ENCODE results near the gene TENM4.

The TENM4 gene

GRCh38 chr11:79174045-79175008, 266.5 kb downstream of the TENM4 start:
- DNase-seq (ENCODE audit: low spot score): no peak

DNA sequence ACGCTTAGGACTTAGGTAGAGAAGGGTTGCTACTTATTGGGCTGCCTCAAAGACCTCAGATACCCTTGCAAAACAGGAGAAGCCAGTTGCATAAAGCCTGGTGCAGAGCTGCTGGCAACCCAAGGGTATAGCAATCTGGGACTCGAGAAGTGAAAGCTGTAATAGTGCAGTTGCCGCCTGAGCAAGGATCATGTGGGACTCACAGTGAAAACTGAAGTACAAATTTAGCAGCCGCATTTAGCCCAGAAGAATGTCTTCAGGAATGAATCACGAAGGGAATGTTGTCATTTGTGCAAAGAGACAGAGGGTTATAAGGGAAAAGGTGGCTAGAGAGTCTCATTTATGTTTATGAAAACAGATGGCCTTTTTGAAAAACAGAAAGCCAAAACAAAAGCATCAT, 267.2 kb downstream of the TENM4 start:
- DNase-seq (ENCODE audit: low spot score): no peak

GRCh38 chr11:79170321-79170720, 270.5 kb downstream of the TENM4 start:
- DNase-seq (ENCODE audit: low spot score): no peak

DNA sequence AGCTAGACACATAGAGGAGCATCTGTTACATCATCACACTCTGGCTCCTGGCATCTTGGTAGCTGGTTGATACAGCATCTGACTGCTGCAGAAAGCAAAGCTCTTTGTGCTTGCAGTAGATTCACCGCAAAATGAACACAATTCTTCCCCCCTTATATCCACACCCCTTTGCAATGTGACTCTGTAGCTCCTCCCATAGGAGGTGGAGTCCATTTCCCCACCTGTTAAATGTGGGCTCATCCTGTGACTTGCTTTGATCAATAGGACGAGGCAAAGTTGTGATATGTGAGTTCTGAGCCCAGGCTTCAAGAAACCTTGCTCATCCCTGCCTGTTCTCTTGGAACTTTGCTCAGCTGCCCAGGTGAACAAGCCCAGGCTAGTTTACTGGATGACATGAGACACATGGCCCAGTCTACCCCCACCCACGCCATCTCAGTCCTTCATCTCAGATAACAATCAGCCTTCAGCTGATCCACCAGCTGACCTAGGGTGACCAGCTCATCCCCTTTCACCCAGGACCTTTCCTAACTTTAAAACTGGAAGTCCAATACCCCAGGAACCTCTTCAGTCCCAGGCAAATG, 272.2 kb downstream of the TENM4 start:
- no peak for DNase-seq (ENCODE audit: low spot score)

DNA sequence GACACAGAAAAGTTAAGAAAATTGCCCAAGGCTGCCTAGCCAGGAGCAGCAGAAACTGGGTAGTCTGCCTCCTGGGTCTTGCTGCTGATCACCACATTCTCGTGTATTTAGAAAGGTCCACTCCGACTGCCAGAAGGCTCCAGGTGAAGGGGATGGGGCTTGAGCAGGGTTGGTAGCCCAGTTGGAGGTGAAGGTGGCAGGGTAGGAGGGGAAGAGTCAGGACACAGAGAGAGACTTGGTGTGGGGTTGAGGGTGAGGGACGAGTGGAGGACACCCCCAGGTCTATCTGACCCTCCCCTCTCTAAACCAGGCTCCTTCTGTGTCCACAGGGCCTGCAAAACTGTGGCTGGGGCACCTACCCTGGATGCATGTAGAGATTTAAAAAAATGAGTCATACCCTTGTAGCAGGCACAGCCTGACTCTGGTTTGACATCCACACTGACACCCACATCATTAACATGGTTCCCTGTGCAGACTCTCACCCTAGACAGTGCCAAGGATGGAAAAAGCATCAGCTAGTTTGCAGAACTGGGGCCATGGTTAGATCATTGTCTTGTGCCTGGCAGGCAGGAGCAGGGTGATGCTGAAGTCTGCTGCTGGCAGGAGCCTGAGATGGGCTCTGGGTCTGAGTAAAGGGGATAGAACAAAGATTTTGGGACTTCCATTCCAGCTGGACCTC, 273.2 kb downstream of the TENM4 start:
- DNase-seq (ENCODE audit: low spot score): no peak

- no peak for DNase-seq (ENCODE audit: low spot score)
Measured at GRCh38 chr11:79165908-79166307, 274.9 kb downstream of the TENM4 start.

DNA sequence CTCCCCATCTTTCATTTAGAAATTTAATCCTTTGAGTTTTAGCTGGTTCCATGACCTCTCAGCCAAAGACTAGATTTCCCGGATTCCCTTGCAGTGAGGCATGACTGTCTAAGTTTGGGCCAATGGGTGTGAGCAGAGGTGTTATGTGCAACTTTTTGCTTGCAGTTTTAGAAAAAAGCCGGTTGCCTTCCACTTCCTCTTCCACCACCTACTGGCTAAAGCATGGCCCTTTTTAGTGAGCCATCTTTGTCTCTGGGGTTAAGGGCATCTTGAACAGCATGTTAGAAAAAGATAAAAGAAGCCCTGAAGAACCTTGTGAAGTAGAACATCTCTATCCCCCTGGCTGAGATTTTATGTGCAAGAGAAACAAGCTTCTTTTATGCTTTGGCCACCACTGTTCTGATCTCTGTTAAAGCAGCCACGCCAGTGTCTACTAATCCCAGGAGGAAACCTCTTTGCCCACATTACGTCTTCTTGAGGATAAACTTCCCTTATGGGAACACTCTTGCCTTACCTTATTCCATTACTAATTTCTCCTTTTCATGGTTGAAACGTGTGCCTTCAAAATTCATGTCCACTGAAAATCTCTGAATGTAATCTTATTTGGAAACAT, 279.9 kb downstream of the TENM4 start:
- peak; percentile 22 for DNase-seq (ENCODE audit: low spot score)

DNA sequence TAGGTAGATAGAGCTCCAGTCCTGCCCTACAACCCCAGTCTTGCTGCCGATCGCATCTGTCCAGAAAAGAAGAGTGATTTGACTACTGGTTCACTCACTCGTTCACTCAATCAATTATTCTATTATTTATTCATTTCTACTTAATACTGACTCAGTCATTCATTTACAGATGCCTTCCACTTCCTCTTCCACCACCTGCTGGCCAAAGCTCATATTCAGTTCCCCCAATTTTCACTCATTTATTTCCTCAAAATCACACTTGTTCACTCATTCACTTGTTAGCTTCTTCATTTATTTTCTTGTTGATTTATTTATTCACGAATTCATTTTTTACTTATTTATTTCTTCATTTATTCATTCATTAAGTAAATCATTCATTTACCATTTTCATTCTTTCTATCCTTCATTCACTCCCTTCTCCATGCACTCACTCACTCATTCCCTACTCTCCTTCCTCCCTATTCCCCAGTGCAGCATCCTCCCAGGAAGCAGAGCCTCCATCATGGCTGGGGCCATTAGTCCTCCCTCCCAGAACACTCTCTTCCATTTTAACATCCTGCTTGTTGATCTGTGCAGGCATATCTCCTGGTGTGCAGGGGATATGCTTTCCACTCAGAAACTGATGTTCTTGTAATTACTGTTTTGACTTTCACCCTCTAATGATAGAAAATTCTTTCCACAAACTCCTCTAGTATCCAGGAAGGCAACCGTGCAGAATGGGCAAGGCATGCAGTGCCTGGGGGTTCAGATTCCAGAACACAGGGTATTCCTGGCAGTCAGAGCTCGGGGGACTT, 281.0 kb downstream of the TENM4 start:
- no peak for DNase-seq (ENCODE audit: low spot score)

DNA sequence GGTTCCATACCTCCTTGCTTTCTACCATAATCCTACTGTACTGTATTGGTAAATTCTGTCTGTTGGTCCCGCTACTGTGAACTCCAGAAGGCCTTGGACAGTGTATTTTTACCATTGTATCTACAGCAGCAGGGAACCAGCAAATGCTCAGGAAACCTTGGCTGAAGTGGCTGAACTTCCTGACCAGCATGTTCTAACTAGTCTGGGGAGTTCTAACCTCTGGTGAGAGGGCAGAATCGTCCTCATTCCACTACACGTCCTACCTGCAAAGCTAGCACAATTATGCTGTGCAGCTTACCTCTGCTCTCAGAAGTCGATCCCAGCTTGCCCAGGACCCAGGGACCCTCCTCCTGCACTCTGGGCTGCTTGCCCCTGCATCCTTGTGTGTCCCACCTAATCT, 283.1 kb downstream of the TENM4 start:
- DNase-seq (ENCODE audit: low spot score): no peak

GRCh38 chr11:79156031-79156430, 284.8 kb downstream of the TENM4 start:
- no peak for DNase-seq (ENCODE audit: low spot score)

DNA sequence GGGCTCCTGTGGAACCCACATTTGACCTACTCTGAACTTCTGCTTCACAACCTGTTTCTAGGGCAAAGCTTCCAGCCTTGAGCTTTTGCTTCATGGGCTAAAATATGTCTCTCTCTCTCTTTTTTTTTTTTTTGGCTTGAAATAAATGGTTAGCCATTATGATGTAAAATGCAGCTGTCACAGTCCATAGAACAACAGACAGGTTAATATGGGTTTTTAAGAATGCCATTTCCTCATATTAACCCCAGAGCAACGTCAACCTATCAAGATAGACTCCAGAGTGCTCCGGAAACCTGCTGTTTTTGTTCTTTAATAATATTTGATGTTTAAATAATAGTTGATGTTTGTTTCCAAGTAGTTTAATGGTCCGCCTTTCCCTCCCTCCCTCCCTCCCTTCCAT, 285.6 kb downstream of the TENM4 start:
- DNase-seq (ENCODE audit: low spot score): no peak

- no peak for DNase-seq (ENCODE audit: low spot score)
Measured at GRCh38 chr11:79152511-79152910, 288.3 kb downstream of the TENM4 start.

GRCh38 chr11:79151396-79151795, 289.4 kb downstream of the TENM4 start:
- DNase-seq (ENCODE audit: low spot score): no peak

- no peak for DNase-seq (ENCODE audit: low spot score)
Measured at GRCh38 chr11:79150966-79151365, 289.9 kb downstream of the TENM4 start.

- no peak for DNase-seq (ENCODE audit: low spot score)
Measured at GRCh38 chr11:79150320-79150719, 290.5 kb downstream of the TENM4 start.

DNA sequence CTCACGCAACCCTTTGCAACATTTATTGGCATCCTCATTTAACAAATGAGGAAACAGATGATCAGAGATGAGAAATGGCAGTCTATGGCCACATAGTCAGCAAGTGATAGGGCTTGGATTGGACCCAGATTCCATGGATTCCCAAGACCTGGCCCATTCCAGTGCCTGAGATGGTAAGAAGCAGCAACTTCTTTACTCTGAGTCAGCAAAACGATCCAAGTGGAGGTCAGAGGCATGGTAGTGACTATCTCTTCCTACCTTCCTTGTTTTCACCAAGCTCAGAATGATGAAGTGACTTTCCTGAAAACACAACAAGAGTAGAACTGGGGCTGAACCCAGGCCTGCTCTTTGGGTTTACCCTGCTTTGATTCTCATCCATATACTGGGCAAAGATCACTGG, 293.1 kb downstream of the TENM4 start:
- no peak for DNase-seq (ENCODE audit: low spot score)

GRCh38 chr11:79147011-79147410, 293.8 kb downstream of the TENM4 start:
- no peak for DNase-seq (ENCODE audit: low spot score)

DNA sequence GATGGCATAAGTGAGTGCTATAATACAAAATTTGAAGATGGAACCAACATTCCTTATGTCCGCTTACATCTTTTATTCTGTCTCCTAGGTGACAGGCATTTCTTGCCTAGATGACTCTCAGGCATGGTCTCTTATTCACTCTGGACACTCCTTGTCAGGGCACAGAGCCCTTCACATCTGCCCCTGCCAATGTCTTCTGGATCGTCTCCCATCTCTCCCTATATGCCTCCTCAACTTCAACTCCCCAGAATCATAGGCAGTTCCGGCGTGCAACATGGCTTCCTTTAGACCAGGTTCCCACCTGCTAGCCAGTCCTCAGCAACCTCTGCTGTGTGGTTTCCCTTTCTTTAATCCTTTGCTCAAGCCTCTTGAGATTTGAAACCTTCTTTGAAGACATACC, 300.9 kb downstream of the TENM4 start:
- DNase-seq (ENCODE audit: low spot score): no peak

DNA sequence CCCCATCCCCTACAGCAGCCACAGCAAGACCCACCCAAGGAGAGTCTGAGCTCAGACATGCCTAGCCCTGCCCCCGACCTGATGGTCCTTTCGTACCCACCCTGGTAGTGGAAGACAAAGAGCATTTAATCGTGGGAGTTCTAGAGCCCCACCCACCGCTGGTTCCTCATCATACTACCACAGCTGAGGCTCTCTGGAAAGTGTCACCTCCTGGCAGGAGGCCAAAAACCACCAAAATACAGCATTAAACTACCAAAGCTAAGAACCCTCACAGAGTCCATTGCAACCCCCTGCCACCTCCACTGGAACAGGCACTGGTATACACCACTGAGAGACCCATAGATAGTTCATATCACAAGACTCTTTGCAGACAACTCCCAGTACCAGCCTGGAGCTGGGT, 311.1 kb downstream of the TENM4 start:
- DNase-seq (ENCODE audit: low spot score): no peak

- no peak for DNase-seq (ENCODE audit: low spot score)
Measured at GRCh38 chr11:79128291-79128690, 312.5 kb downstream of the TENM4 start.

GRCh38 chr11:79122759-79123158, 318.1 kb downstream of the TENM4 start:
- no peak for DNase-seq (ENCODE audit: low spot score)

- no peak for DNase-seq (ENCODE audit: low spot score)
Measured at GRCh38 chr11:79121351-79121750, 319.5 kb downstream of the TENM4 start.

Measured in cerebellar cortex (tissue), 1 donor.